ENCODE measurements around the gene CRYBA1.
A peak's percentile ranks its signal among the peaks of the same experiment; 100 is the strongest.
"Not testable (repeated sequence)": the region's sequence is repeated elsewhere in the genome, so short reads cannot be mapped to it uniquely, and the experiment has no call there.

The CRYBA1 gene

DNA sequence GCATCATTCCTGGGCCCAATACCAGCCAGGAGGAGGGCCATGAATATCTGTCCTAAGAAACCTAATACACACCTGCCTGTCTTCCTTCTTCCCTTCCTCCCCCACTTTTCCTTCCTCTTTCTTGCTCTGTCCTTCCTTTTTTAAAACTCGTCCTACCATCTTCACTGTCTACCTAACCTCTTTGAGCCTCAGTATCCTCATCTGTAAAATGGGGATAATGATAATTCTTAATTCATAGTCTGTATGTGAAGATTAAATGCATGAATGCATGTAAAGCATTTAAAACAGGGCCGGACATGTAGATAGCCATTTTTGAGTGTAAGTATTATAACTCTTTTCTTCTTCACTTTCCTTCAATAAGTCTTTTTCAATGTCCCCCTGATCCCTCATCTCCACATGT is 560 bp downstream of the CRYBA1 start:
- H3K4me3 Mint-ChIP-seq = no peak overlapping the region
- no peaks in the 10 kb centered on the region for H3K9me3 Mint-ChIP-seq
- no peaks in the 10 kb centered on the region for H3K36me3 Mint-ChIP-seq (ENCODE audit: low read depth)
- H3K27ac Mint-ChIP-seq = no peak overlapping the region
- H3K27me3 Mint-ChIP-seq = no peaks in the 10 kb centered on the region
- no peaks in the 10 kb centered on the region for H3K4me1 Mint-ChIP-seq (ENCODE audit: low read depth)

DNA sequence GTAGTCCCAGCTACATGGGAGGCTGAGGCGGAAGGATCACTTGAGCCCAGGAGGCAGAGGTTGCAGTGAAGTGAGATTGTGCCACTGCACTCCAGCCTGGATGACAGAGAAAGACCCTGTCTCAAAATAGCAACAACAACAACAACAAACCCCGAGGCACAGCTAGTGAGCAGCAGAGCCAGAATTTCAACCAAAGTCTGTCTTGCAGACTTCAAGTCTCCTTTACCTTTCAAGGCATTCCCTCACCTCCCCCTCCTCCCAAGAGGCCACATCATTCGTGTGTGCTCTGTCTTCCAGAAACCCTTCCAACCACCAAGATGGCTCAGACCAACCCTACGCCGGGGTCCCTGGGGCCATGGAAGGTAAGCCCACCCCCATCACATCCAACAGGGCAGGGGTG is 2.2 kb downstream of the CRYBA1 start:
- Mint-ChIP-seq H3K4me3 (no peak overlapping the region), H3K9me3 (no peaks in the 10 kb centered on the region), H3K36me3 (ENCODE audit: low read depth) (no peaks in the 10 kb centered on the region), H3K27ac (no peak overlapping the region), H3K27me3 (no peaks in the 10 kb centered on the region), H3K4me1 (ENCODE audit: low read depth) (no peaks in the 10 kb centered on the region)

DNA sequence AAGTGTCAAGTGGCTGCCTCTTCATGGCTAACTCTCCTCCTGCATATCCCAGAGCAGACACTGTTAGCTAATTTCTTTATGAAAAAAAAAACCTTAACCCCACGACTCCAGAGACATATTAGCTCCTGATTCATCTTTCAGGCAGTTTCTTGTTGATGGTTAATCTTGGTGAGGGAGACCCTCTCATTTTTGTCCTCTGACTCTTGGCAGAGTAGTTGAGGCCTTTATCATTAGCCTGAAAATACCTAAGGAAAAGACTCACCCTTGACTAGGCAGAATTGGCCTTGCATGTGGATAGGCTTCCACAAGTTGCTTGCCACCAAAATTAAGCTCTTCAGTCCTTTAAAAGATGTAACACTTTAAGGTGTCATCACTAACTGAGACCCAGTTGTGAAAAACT is 4.0 kb downstream of the CRYBA1 start:
- peaks cover 6% of the 10 kb centered on the region for H3K36me3 Mint-ChIP-seq (ENCODE audit: low read depth)
- H3K27ac Mint-ChIP-seq = no peak overlapping the region
- H3K27me3 Mint-ChIP-seq = no peaks in the 10 kb centered on the region
- no peak overlapping the region for H3K4me3 Mint-ChIP-seq
- H3K9me3 Mint-ChIP-seq = no peaks in the 10 kb centered on the region
- H3K4me1 Mint-ChIP-seq (ENCODE audit: low read depth) = no peaks in the 10 kb centered on the region

DNA sequence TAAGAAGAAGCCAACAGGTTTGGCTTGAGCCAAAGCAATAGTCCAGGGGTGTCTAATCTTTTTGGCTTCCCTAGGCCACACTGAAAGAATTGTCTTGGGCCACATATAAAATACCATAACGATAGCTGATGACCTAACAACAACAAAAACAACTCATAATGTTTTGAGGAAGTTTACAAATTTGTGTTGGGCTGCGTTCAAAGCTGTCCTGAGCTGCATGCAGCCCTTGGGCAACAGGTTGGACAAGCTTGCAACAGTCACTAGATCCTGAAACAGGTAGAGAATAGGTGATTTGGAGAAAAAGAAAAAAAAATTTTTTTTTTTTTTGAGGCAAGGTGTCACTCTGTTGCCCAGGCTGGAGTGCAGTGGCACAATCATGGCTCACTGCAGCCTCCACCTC is 4.5 kb downstream of the CRYBA1 start:
- no peak overlapping the region for H3K4me3 Mint-ChIP-seq
- no peaks in the 10 kb centered on the region for H3K27me3 Mint-ChIP-seq

DNA sequence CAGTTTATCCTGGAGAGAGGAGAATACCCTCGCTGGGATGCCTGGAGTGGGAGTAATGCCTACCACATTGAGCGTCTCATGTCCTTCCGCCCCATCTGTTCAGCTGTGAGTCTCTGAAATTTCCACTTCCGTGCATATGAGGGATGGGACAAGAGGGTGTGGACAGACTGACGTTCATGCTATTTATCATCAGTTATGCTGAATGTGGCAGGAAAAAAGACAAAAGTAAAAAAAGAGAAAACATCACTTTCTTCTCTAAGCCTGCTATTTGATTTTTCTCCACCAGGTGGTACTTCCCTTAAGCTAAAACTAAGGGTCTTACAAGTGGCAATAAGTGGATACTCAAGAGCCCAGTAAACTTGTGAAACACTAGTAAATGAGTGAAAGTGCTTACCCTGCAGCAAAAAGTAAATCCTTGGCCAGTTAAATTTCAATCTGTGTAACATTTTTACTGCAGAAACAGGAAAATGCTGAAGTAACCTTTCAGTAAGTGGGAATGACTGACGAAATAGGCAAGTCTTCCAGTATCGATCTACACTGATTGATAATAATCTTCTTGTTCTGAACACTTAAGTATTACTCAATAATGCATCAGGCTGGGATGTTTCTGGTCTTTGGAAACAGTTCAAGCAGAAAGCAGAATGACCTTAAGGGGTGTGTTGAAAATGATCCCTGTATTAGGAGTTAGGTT is 5.6 kb downstream of the CRYBA1 start:
- H3K9me3 Mint-ChIP-seq = no peaks in the 10 kb centered on the region
- no peak overlapping the region for H3K4me3 Mint-ChIP-seq
- H3K27me3 Mint-ChIP-seq = no peaks in the 10 kb centered on the region
- H3K36me3 Mint-ChIP-seq (ENCODE audit: low read depth) = peaks cover 15% of the 10 kb centered on the region
- H3K4me1 Mint-ChIP-seq (ENCODE audit: low read depth) = peaks cover 10% of the 10 kb centered on the region
- no peak overlapping the region for H3K27ac Mint-ChIP-seq

More for the DNA sequence above, 4.5 kb downstream of the CRYBA1 start:
- Mint-ChIP-seq H3K36me3 (ENCODE audit: low read depth) (peaks cover 9% of the 10 kb centered on the region), H3K9me3 (no peaks in the 10 kb centered on the region), H3K4me1 (ENCODE audit: low read depth) (peaks cover 3% of the 10 kb centered on the region), H3K27ac (no peak overlapping the region)

DNA sequence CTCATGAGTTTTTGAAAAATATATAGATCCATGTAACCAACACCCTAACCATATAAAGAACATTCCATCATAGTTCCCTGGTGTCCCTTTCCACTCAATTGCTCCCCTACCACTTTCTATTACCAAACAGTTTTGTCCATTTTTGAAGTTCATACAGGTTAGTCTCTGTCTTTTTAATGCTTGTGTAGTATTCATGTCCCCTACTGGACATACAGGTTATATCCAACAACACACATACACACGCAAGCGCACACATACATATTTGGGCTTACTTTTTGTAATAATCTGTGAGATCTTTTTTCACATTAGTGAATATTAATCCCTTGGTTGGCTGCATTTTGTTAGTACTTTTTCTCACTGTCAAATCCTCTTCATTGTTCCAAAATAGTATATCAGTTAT is 6.4 kb downstream of the CRYBA1 start:
- Mint-ChIP-seq H3K9me3 (no peaks in the 10 kb centered on the region), H3K27ac (no peak overlapping the region)

DNA sequence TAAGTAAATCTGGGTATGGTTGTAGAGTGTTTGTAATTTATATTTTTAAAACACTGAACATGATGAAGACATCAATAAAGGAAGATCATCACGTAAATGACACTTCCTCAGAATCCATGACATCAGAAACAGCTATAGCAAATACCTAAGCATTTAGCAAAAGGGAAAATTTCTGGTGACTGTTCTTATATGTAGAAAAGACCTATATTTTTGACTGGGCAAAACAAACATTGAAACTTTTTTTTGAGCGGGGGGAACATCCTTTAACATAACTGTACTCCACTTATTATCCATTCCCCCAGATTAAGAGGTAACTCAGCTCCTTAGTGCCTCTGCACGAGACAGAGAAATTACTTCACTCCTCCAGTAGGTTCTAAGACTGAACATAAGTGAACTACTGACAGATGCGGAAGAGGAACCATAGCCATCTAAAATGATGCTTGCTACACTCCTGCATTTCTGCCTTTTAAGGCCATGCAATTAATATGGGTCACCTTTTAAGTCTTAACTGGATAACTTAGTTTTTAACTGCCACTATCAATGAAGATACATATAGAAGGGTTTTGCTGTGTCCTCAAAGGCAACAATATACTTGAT is 9.4 kb downstream of the CRYBA1 start:
- Mint-ChIP-seq H3K36me3 (ENCODE audit: low read depth) (peaks cover 45% of the 10 kb centered on the region), H3K4me1 (ENCODE audit: low read depth) (peaks cover 30% of the 10 kb centered on the region), H3K27me3 (no peaks in the 10 kb centered on the region), H3K4me3 (no peak overlapping the region), H3K27ac (peak overlapping the region; percentile 60), H3K9me3 (no peaks in the 10 kb centered on the region)

More for the DNA sequence above, 6.4 kb downstream of the CRYBA1 start:
- H3K27me3 Mint-ChIP-seq = no peaks in the 10 kb centered on the region
- peaks cover 15% of the 10 kb centered on the region for H3K4me1 Mint-ChIP-seq (ENCODE audit: low read depth)
- H3K4me3 Mint-ChIP-seq = no peak overlapping the region
- peaks cover 21% of the 10 kb centered on the region for H3K36me3 Mint-ChIP-seq (ENCODE audit: low read depth)

DNA sequence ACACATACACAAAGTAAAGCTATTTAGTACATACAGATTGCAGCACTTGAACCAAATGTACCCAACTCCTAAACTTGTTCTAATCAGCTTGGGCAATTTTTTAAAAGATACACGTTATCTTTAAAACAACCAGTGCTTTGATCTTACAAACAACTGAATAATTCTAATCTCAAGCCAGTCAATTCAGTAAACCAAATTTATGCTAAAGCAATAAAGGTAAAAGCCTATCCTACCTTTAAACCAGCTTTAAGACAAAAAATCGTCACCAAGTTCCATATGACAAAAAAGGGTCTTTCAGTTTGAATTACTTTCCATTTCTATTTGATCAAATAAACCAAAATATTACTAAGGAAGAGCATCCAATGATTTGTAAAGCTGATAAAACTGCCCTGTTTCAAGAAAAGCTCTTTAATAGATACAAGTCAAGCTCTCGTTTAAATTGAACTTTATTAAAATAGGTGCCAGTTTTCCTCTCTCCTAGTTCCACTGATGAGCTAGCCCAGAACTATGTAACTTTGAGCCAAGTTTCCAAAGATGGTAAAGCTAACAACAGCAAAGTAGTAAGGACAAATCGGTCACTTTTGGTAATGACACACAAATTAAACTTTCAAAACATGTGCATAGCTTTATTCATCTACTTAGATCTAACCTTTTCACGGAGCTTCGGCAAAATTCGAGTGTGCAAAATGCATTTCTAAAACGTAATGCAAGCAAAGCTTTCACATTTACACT is 10.2 kb downstream of the CRYBA1 start:
- Mint-ChIP-seq H3K4me3 (no peak overlapping the region), H3K36me3 (ENCODE audit: low read depth) (peaks cover 53% of the 10 kb centered on the region), H3K27ac (peak overlapping the region; percentile 42), H3K4me1 (ENCODE audit: low read depth) (peaks cover 38% of the 10 kb centered on the region), H3K27me3 (no peaks in the 10 kb centered on the region), H3K9me3 (no peaks in the 10 kb centered on the region)

DNA sequence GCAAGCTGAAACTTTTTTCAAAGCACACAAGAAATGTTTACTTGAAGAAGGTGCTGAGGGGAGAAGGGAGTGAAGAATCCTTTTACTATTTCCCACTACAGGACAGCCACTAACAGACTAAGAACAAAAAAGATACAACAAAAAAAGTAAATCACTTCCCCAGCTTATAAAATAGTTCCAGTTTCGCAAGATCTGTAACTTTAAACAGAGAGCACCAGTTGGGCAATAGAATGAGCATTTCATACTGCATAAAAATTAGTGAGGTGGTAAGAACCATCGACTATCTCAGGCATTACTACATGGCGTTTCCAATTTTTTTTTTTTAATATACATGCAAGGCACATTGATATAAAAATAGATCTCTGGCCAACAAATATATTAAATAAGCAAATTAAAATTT is 11.1 kb downstream of the CRYBA1 start:
- peaks cover 62% of the 10 kb centered on the region for H3K36me3 Mint-ChIP-seq (ENCODE audit: low read depth)
- peaks cover 42% of the 10 kb centered on the region for H3K4me1 Mint-ChIP-seq (ENCODE audit: low read depth)
- no peak overlapping the region for H3K4me3 Mint-ChIP-seq
- no peak overlapping the region for H3K27ac Mint-ChIP-seq
- H3K9me3 Mint-ChIP-seq = no peaks in the 10 kb centered on the region
- H3K27me3 Mint-ChIP-seq = no peaks in the 10 kb centered on the region

DNA sequence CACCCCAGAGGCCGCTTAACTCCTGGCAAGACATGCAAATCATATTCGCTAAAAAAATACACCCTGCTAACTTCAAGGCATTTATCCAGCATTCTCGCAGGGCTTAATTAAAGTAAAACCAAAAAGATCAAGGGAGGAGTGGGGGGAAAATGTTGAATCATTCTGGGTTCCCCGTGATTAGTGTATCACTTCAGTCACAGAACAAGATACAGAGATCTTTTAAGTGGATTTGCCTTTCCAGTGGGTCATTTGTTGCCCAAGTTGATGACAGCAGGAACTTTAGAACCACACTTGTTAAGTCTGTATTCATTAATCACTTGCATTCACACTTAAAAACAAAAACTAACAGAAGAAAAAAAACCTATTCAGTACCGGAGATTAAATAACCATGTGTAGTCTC is 17.3 kb downstream of the CRYBA1 start:
- Mint-ChIP-seq H3K4me1 (ENCODE audit: low read depth) (peaks cover 43% of the 10 kb centered on the region), H3K27me3 (no peaks in the 10 kb centered on the region), H3K36me3 (ENCODE audit: low read depth) (peaks cover 76% of the 10 kb centered on the region)

DNA sequence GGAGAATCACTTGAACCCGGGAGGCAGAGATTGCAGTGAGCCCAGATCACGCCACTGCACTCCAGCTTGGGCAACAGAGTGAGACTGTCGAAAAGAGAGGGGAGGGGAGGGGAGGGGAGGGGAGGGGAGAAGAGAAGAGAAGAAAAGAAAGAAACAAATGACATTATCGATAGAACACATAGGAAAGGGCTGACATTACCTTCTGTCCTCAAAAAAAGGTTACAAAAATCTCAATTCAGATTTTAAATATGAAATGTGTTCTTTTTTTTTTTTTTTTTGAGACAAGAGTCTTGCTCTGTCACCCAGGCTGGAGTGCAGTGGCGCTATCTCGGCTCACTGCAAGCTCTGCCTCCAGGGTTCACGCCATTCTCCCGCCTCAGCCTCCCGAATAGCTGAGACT is 25.3 kb downstream of the CRYBA1 start:
- H3K9me3 Mint-ChIP-seq, H3K27ac Mint-ChIP-seq, H3K27me3 Mint-ChIP-seq, H3K4me3 Mint-ChIP-seq: not testable (repeated sequence)
- H3K36me3 Mint-ChIP-seq (ENCODE audit: low read depth) = peaks cover 70% of the 10 kb centered on the region
- peaks cover 36% of the 10 kb centered on the region for H3K4me1 Mint-ChIP-seq (ENCODE audit: low read depth)

More for the DNA sequence above, 17.3 kb downstream of the CRYBA1 start:
- Mint-ChIP-seq H3K9me3 (no peaks in the 10 kb centered on the region), H3K4me3 (no peak overlapping the region), H3K27ac (peak overlapping the region; percentile 50)

DNA sequence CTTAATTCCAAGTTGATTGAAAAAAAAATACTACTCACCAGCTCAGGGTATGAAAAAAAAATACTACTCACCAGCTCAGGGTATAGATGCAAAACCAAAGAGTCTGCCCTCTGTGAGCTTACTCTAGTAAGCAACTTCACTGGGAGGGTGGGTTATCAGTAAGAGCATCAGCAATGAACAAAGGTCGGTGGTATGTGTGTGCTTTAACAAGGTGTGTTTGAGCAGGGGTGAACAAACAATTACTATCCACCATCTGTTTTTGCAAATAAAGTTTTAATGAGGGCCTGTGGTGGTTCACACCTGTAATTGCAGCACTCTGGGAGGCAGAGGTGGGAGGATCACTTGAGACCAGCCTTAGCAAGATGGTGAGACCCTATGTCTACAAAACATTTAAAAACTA is 27.3 kb downstream of the CRYBA1 start:
- H3K4me1 Mint-ChIP-seq (ENCODE audit: low read depth) = peaks cover 50% of the 10 kb centered on the region
- H3K27ac Mint-ChIP-seq = peak overlapping the region; percentile 18
- H3K36me3 Mint-ChIP-seq (ENCODE audit: low read depth) = peaks cover 80% of the 10 kb centered on the region
- H3K4me3 Mint-ChIP-seq = no peak overlapping the region
- H3K27me3 Mint-ChIP-seq = no peaks in the 10 kb centered on the region
- H3K9me3 Mint-ChIP-seq = no peaks in the 10 kb centered on the region

DNA sequence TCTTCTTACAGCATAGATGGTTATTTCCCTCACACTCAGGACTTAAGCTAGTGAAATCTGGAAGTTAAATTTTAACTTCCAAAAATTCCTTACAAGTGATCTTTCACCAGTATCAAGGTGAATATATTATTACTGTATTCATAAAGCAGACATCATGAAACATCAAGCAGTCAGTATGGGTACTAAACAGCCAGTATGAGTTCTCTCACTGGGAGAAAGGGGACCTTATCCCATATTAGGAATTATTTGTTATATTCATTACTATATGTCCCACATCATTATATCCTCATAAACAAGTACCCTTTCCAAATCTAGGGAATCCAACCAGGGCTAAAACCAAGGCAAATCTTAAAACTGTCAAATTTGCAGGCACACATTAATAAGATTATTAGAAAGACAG is 32.0 kb downstream of the CRYBA1 start:
- peak overlapping the region; percentile 31 for H3K27ac Mint-ChIP-seq
- peaks cover 72% of the 10 kb centered on the region for H3K4me1 Mint-ChIP-seq (ENCODE audit: low read depth)
- no peak overlapping the region for H3K4me3 Mint-ChIP-seq
- H3K27me3 Mint-ChIP-seq = no peaks in the 10 kb centered on the region
- H3K9me3 Mint-ChIP-seq = peaks cover 5% of the 10 kb centered on the region
- H3K36me3 Mint-ChIP-seq (ENCODE audit: low read depth) = peaks cover 96% of the 10 kb centered on the region

DNA sequence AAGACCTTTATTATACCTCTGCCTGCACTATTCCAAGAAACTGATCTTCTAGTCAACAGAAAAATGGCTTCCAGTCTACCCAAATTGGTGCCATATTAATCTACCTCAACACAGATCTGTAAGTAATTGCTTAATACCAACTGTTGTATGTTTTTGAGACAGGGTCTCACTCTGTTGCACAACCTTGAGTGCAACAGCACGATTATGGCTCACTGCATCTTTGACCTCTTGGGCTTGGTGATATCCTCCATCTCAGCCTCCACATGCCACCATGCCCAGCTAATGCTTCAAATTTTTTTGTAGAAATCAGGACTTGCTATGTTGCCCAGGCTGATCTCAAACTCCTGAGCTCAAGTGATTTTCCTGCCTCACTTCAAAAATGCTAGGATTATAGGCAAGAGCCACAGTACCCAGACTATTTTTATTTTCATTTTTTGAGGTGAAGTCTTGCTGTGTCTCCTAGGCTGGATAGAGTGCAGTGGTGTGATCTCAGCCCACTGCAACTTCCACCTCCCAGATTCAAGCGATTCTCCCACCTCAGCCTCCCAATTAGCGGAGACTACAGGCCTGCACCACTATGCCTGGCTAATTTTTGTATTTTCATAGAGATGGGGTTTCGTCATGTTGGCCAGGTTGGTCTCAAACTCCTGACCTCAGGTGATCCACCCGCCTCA is 32.9 kb downstream of the CRYBA1 start:
- no peak overlapping the region for H3K4me3 Mint-ChIP-seq
- H3K9me3 Mint-ChIP-seq = peaks cover 5% of the 10 kb centered on the region
- no peak overlapping the region for H3K27ac Mint-ChIP-seq
- peaks cover 71% of the 10 kb centered on the region for H3K4me1 Mint-ChIP-seq (ENCODE audit: low read depth)
- H3K36me3 Mint-ChIP-seq (ENCODE audit: low read depth) = peaks cover 94% of the 10 kb centered on the region
- no peaks in the 10 kb centered on the region for H3K27me3 Mint-ChIP-seq

DNA sequence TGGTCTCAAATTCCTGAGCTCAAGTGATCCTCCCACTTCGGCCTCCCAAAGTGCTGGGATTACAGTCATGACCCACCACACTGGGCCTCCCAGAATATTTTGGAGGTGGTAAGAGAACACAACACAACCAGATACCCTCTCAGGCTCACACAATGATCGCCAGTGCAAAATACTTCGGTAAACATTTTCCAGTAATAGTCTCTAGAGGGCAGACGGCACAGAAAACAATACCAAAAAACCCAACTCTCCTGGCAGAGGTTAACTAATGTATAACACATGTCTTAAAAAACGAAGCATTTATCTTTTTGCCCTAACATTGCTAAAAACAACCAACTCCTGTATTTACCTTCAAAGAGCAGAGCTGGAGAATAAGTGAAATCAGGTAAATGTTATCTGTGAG is 36.8 kb downstream of the CRYBA1 start:
- Mint-ChIP-seq H3K27me3 (no peaks in the 10 kb centered on the region), H3K4me1 (ENCODE audit: low read depth) (peaks cover 76% of the 10 kb centered on the region), H3K36me3 (ENCODE audit: low read depth) (peaks cover 95% of the 10 kb centered on the region), H3K9me3 (peaks cover 5% of the 10 kb centered on the region), H3K4me3 (peak overlapping the region; percentile 18), H3K27ac (no peak overlapping the region)

Measured in stimulated activated naive CD8-positive, alpha-beta T cell treated with anti-CD3 and anti-CD28 coated beads, Interleukin-15, Interleukin-2, amounts not matched to agents 100 ng/mL and 50 ng/mL, for 24 hours (primary cell).